HFF-Myc (cell line): ENCODE data around the gene PLD3.

Source experiments
- DNase-seq: peaks from one replicate; pipeline ENCODE4 v3.0.0-alpha.2; 2011; ENCODE audit warnings: low read depth; ENCODE audit errors: extremely low read depth
- H3K4me3 ChIP-seq: replicated peaks from 2 replicates; pipeline ENCODE4 v1.5.1; 2011; ENCODE audit warnings: low read depth, mild to moderate bottlenecking, control low read depth, low read length
- CTCF ChIP-seq: IDR thresholded peaks from 2 replicates; pipeline ENCODE4 v1.5.1; 2012; ENCODE audit warnings: mild to moderate bottlenecking, low read depth, low read length, control low read depth; ENCODE audit errors: missing control alignments

PLD3 gene

DNA sequence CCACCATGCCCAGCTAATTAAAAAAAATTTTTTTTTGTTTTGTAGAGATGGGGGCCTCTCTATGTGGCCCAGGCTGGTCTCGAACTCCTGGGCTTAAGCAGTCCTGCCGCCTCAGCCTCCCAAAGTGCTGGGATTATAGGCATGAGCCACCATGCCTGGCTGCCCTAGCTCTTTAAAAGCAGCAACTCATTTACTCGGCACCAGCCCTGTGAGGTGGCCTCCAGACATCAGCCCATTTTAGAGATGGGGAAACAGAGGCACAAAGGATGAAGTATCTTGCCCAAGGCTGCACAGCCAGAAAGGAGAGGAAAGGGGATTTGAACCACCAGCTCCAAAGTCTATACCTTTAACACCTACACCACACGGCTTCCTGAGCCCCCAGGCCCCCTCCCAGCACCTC lies 64.4 kb downstream of the PLD3 start:
- no peak for TF ChIP-seq CTCF
- no peak for DNase-seq
- no peak overlapping the region for H3K4me3 ChIP-seq

GRCh38 chr19:40413291-40413845 lies 64.9 kb downstream of the PLD3 start, which contains the start of gene PRX:
Gene PRX, minus strand, starts transcription at chr19:40413378. Its CDS starts 5,446 bp downstream, at chr19:40407932.
- no peak for TF ChIP-seq CTCF
- H3K4me3 ChIP-seq = no peak within 1 kb of the TSS
- no peak for DNase-seq

GRCh38 chr19:40414542-40415535 lies 66.3 kb downstream of the PLD3 start:
- H3K4me3 ChIP-seq = no peak overlapping the region

DNA sequence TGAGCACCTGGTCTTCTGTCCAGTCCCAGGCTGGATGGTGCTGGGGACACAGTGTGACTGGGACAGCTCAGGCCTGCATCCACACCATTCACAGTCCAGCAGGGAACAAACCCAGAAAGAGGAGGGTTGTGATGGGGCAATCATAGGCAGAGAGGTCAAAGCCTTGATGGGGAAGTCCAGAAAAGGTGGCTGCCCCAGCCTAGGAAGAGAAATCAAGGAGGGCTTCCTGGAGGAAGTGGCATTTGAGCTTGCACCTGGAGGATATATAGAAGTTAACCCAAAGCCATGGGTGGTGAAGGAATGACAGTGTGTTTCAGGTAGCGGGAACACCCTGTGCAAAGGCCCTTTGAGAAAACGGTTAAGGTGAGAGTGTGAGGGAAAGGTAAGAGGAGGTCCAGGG lies 67.3 kb downstream of the PLD3 start:
- TF ChIP-seq CTCF = no peak
- DNase-seq = no peak
- no peak overlapping the region for H3K4me3 ChIP-seq

More at GRCh38 chr19:40414542-40415535, 66.3 kb downstream of the PLD3 start:
- DNase-seq = no peak
- no peak for TF ChIP-seq CTCF

DNA sequence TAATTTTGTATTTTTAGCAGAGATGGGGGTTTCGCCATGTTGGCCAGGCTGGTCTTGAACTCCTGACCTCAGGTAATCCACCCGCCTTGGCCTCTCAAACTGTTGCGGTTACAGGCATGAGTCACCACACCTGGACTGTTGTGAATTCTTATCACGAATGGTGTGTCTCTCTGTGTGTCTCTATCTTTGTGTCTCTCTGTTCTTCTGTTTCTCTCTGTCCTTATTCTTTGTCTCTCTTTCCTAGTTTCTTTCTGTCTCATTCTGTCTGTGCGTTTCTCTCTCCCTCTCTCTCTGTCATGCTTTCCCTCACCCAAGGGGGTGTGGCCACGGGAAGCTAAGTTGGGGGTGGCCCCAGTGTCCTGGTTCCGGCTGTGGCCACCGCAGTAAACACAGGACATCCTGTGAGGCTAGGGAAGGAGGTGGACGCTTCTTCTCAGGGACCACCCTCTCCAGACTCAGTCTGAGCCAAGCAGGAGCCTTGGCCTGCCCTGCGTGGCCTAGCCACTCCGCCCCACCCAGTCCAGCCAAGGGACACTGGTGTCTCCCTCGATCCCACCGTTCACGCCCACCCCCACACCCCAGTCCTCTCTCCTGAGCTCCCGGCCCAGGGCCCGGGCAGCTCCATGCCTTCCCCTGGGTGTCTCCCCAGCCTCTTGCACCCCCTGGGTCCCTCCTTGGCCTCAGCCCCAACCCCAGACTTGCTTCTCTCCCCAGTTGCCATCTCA lies 68.6 kb downstream of the PLD3 start:
- no peak for DNase-seq
- H3K4me3 ChIP-seq = no peak overlapping the region
- no peak for TF ChIP-seq CTCF

GRCh38 chr19:40417643-40417981 lies 69.1 kb downstream of the PLD3 start:
- H3K4me3 ChIP-seq = no peak overlapping the region
- TF ChIP-seq CTCF = no peak

More at GRCh38 chr19:40417643-40417981, 69.1 kb downstream of the PLD3 start:
- DNase-seq = no peak
